Colonic mucosa (tissue), 4 donors: ENCODE results near the gene CLPTM1L. TPM values are rescaled to one million over a fixed set of nuclear protein-coding genes. Genes with fewer than 3 reads are reported as not detected.

ENCODE experiments used
- DNase-seq: peaks from one replicate; pipeline ENCODE4 v3.0.0-alpha.2; 2020
- H3K27ac ChIP-seq: fragments of 200-600 bp; one replicate; pipeline ENCODE4 v1.8.0; 2021
- H3K27me3 ChIP-seq: fragments of 200-600 bp; one replicate; pipeline ENCODE4 v1.8.0; 2021
- H3K36me3 ChIP-seq: fragments of 200-600 bp; one replicate; pipeline ENCODE4 v1.8.0; 2021
- H3K4me1 ChIP-seq: fragments of 200-600 bp; one replicate; pipeline ENCODE4 v1.8.0; 2021; ENCODE audit warnings: mild to moderate bottlenecking
- H3K4me3 ChIP-seq: fragments of 200-600 bp; one replicate; pipeline ENCODE4 v1.8.0; 2021
- H3K9ac ChIP-seq, 2 donors: one replicate each; pipeline ENCODE4 v1.7.0; 2013; ENCODE audit warnings: control low read depth in 2 of 2, low read depth in 2 of 2, low read length in 2 of 2
- H3K9me3 ChIP-seq: fragments of 200-600 bp; one replicate; pipeline ENCODE4 v1.8.0; 2021
- intact Hi-C: fragments of 100-400 bp; cut with DNase I; formaldehyde crosslinking; loops from one replicate; pipeline ENCODE4 v1.14.1; 2022
- total RNA-seq, 2 donors: library from RNA; stranded (reverse); fragmentation: NEBNext Ultra II Directional in 1 of 2; extraction: Animal tissue kit (Norgen Biotek cat#: 25700) in 1 of 2; gene quantifications; one replicate each; pipeline ENCODE4 v1.2.1, GENCODE V29; 2021
- TF ChIP-seq, protein P1 (sequence below): fragments of 200-600 bp; IDR thresholded peaks from one replicate; pipeline ENCODE4 v1.8.0; 2022; ENCODE audit warnings: antibody characterized with exemption, mild to moderate bottlenecking
- donor health status: healthy.
- donor health status: DM: no; HTN: no; CAD: no.
- donor health status: DM: no; HTN: no; CAD: no.

CLPTM1L gene
- total RNA-seq, 2 donors from 2014 or later: 80.1 to 138 TPM

DNA sequence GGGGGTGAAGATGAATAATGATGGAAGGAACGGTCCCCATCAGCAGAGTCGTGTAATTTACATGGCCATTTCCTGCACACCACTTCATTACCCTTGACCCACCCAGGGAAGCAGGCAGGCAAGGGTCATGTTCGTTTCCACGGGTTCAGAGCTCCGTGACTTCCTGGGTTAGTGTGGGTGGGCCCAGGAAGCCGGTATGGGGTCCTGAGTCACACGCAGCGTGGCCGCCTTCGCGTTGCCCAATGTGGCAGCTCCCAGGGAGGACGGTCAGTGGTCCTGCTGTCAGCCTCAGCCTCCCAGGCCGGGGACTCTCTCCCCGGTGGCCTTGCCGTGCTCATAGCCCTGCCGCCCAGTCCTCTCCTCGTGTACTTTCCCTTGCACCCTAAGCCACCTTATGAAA lies 44.9 kb downstream of the CLPTM1L start:
- TF ChIP-seq, protein P1, sequence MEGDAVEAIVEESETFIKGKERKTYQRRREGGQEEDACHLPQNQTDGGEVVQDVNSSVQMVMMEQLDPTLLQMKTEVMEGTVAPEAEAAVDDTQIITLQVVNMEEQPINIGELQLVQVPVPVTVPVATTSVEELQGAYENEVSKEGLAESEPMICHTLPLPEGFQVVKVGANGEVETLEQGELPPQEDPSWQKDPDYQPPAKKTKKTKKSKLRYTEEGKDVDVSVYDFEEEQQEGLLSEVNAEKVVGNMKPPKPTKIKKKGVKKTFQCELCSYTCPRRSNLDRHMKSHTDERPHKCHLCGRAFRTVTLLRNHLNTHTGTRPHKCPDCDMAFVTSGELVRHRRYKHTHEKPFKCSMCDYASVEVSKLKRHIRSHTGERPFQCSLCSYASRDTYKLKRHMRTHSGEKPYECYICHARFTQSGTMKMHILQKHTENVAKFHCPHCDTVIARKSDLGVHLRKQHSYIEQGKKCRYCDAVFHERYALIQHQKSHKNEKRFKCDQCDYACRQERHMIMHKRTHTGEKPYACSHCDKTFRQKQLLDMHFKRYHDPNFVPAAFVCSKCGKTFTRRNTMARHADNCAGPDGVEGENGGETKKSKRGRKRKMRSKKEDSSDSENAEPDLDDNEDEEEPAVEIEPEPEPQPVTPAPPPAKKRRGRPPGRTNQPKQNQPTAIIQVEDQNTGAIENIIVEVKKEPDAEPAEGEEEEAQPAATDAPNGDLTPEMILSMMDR: no peak
- Histone ChIP-seq H3K36me3 (no peaks in the 10 kb centered on the region), H3K9me3 (no peaks in the 10 kb centered on the region), H3K4me1 (no peaks in the 10 kb centered on the region), H3K9ac (no peak overlapping the region), H3K27ac (no peak overlapping the region), H3K27me3 (no peaks in the 10 kb centered on the region), H3K4me3 (no peak overlapping the region)
- intact Hi-C loops: no loop called here
- DNase-seq: no peak

DNA sequence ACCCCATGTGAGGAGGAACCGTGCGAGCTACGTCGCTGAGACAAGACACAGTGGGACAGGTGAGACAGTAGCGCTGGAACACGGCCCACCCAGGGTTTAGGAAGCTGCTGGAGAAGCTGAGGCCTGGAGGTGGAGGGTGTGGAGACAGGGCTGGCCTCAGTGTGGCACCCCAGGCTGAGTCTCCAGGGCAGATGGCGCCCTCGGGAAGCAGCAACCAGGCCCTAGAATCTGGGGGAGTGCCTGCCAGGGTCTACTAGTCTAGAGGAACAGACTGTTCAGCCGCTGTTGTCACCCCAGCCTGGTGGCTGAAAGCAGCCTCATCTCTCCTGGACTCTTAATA lies 45.4 kb downstream of the CLPTM1L start:
- Histone ChIP-seq H3K4me3 (no peak overlapping the region), H3K4me1 (peaks cover under 1% of the 10 kb centered on the region), H3K27ac (no peak overlapping the region), H3K9me3 (no peaks in the 10 kb centered on the region), H3K36me3 (no peaks in the 10 kb centered on the region), H3K27me3 (peaks cover 2% of the 10 kb centered on the region), H3K9ac (no peak overlapping the region)
- no peak for DNase-seq
- TF ChIP-seq, protein P1: no peak
- intact Hi-C loops: no loop called here

DNA sequence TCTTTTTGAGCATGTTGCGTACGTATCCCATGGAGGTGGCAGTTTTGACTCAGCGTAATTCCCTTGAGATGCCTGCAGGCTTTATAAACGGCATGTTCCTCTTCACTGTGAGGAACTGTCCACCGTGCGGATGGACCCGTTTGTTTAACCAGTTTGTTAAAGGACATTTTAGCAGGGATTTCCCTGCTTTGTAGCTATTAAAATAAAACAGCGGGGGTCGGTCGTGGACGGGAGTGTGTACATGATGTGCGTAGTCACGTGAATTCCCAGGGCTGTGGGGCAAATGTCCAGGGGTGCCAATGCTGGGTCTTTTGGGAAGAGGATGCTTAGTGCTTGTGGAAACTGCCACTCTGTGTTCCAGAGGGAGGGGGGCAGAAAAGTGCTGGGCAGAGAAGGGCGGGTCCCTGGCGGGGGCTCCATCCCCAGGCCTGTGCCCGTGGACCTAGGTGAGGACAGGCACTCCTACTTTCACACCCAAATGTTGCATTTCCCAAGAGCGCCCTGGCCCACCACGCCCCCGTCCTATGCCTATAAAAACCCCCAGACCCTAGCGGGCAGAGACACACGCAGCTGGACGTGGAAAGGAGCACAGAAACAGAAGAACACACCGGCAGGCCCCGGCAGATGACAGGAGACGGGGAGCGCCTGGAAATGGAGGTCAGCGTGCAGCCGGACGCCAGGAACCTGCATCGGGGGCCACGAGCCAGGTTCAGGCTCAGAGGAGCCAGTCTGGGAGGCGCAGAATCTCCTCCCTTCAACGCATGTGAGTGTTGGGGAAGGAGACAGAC lies 46.0 kb downstream of the CLPTM1L start:
- Histone ChIP-seq H3K36me3 (no peaks in the 10 kb centered on the region), H3K27ac (no peak overlapping the region), H3K9me3 (no peaks in the 10 kb centered on the region), H3K27me3 (peaks cover 8% of the 10 kb centered on the region), H3K9ac (no peak overlapping the region), H3K4me3 (no peak overlapping the region), H3K4me1 (peaks cover 3% of the 10 kb centered on the region)
- TF ChIP-seq, protein P1: no peak
- intact Hi-C loops: no loop called here
- no peak for DNase-seq

DNA sequence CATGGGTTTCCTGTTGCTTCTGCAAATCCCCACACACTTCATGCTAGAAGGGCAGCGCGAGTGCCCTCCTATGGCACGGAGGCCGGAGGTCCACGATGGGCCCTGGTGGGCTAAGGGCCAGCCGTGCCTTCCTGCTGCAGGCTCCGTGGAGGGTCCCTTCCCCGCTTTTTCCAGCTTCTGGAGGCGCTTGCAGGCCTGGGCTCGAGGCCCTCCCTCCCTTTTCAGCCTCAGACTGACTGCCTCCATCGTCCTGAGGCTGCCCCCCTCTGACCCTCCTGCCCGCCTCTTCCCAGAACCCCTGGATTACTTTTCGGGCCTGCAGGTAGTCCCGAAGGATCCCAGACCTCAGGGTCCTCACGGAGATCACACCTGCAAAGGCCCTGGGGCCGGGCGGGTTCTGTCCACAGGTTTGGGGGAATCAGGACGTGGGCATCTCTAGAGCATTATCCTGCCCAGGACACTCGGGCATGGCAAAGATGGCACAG lies 46.8 kb downstream of the CLPTM1L start:
- H3K4me3 ChIP-seq: no peak overlapping the region
- DNase-seq: no peak
- H3K27ac ChIP-seq: no peak overlapping the region
- H3K4me1 ChIP-seq: peaks cover 3% of the 10 kb centered on the region
- TF ChIP-seq, protein P1: no peak
- H3K36me3 ChIP-seq: no peaks in the 10 kb centered on the region
- no peak overlapping the region for H3K9ac ChIP-seq
- intact Hi-C loops: no loop called here
- H3K9me3 ChIP-seq: no peaks in the 10 kb centered on the region
- peaks cover 9% of the 10 kb centered on the region for H3K27me3 ChIP-seq

DNA sequence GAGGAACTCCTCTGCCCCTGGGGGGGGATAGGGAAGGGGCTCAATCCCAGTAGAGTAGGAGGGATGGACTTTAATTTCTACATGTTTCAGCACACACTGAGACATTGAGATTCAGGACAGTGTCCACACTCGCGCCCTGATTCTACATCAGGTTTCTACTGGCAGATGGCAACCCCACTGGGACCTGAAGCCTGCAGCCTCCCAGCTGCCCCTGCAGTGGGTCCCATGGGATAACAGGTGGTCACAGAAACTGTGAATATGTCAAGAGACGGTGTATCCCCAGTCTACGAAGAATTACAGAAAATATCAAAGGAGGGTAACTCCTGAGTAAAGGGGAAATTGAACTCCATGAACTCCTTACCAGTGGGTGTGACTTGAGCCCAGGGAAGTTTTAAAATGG lies 47.7 kb downstream of the CLPTM1L start:
- Histone ChIP-seq H3K9me3 (no peaks in the 10 kb centered on the region), H3K27me3 (peaks cover 9% of the 10 kb centered on the region), H3K36me3 (no peaks in the 10 kb centered on the region), H3K4me3 (no peak overlapping the region), H3K4me1 (peaks cover 3% of the 10 kb centered on the region), H3K9ac (no peak overlapping the region), H3K27ac (no peak overlapping the region)
- no peak for DNase-seq
- intact Hi-C loops: no loop called here
- TF ChIP-seq, protein P1: no peak
